Endothelial cell of umbilical vein (primary cell): Measurements from ENCODE around the gene CD19. TPM values are rescaled to one million over a fixed set of nuclear protein-coding genes. Genes with fewer than 3 reads are reported as not detected.
"Not testable (repeated sequence)": the region's sequence is repeated elsewhere in the genome, so short reads cannot be mapped to it uniquely, and the experiment has no call there.

Experiments used
- BruUV-seq: library from RNA; stranded (reverse); fragments of 400-500 nt; replicated peaks from 2 replicates; lab custom pipeline; 2021; lab: Mats Ljungman, UMichigan
- CTCF ChIA-PET: fragments of 300-600, 350-600 bp; sonication (Branson Sonifier 250); formaldehyde crosslinking; loops from one replicate; lab custom pipeline; 2021; ENCODE audit warnings: antibody characterized with exemption, inconsistent platforms; lab: Charles Lee
- POLR2A ChIA-PET: fragments of 300-600, 350-600 bp; sonication (Branson Sonifier 250); formaldehyde crosslinking; loops from one replicate; lab custom pipeline; 2021; ENCODE audit warnings: antibody characterized with exemption, inconsistent platforms; lab: Charles Lee
- DNase-seq: peaks from one replicate; pipeline ENCODE4 v3.0.0-alpha.2; 2011; ENCODE audit warnings: low read depth, low spot score
- FAIRE-seq: peaks from 2 replicates; lab custom pipeline; 2011; peaks lifted over from hg19 to GRCh38; lab: Jason Lieb, UNC
- H2AFZ ChIP-seq: 2 replicates; pipeline ENCODE4 v1.6.0; 2012; ENCODE audit warnings: low read depth, low read length, control low read depth, inconsistent platforms
- H3K27ac ChIP-seq: 2 replicates; pipeline ENCODE4 v1.5.1; 2011; ENCODE audit warnings: low read depth, mild to moderate bottlenecking, control low read depth, low read length, moderate library complexity; ENCODE audit not compliant: insufficient read depth
- H3K27me3 ChIP-seq, 2 experiments: 2 replicates each; pipeline versions ENCODE4 v1.6.0 to v1.6.1; 2011; ENCODE audit warnings: low read length in 2 of 2, mixed read lengths in 1 of 2; ENCODE audit not compliant: control insufficient read depth in 2 of 2, insufficient read depth in 2 of 2
- H3K36me3 ChIP-seq, 2 experiments: 2 replicates in 1 of 2; 3 replicates in 1 of 2; pipeline ENCODE4 v1.5.1; 2011; ENCODE audit warnings: low read length in 2 of 2, mild to moderate bottlenecking in 1 of 2, moderate library complexity in 1 of 2; ENCODE audit not compliant: control insufficient read depth in 2 of 2, insufficient read depth in 2 of 2; ENCODE audit errors: extremely low read depth in 1 of 2
- H3K4me1 ChIP-seq: 3 replicates; pipeline ENCODE4 v1.5.1; 2011; ENCODE audit warnings: mild to moderate bottlenecking, low read length; ENCODE audit not compliant: control insufficient read depth, insufficient read depth; ENCODE audit errors: extremely low read depth
- H3K4me2 ChIP-seq: 2 replicates; pipeline ENCODE4 v1.6.1; 2011; ENCODE audit warnings: low read length, control low read depth, mixed read lengths; ENCODE audit not compliant: insufficient read depth
- H3K4me3 ChIP-seq, 3 experiments: fragments of 200-600 bp in 1 of 3; sonication (generic), shearing (Covaris generic) in 1 of 3; replicated peaks in 1 of 3; 2 replicates each; pipeline ENCODE4 v1.5.1; 2011 to 2016; ENCODE audit warnings: control low read depth in 3 of 3, low read length in 3 of 3, mild to moderate bottlenecking in 2 of 3, inconsistent platforms in 1 of 3, low read depth in 1 of 3, moderate library complexity in 1 of 3; ENCODE audit not compliant: insufficient read depth in 1 of 3
- H3K79me2 ChIP-seq: 2 replicates; pipeline ENCODE4 v1.6.0; 2012; ENCODE audit warnings: low read length, inconsistent platforms; ENCODE audit not compliant: control insufficient read depth, insufficient read depth
- H3K9ac ChIP-seq: replicated peaks from 2 replicates; pipeline ENCODE3; 2011; ENCODE audit warnings: low read length, control low read depth; ENCODE audit not compliant: insufficient read depth; ENCODE audit errors: extremely low read depth
- H3K9me1 ChIP-seq: replicated peaks from 3 replicates; pipeline ENCODE4 v1.6.0; 2011; ENCODE audit warnings: mild to moderate bottlenecking, low read length; ENCODE audit not compliant: control insufficient read depth, insufficient read depth; ENCODE audit errors: extremely low read depth
- H3K9me3 ChIP-seq: replicated peaks from 2 replicates; pipeline ENCODE4 v1.5.1; 2012; ENCODE audit warnings: low read length, inconsistent platforms; ENCODE audit not compliant: control insufficient read depth, insufficient read depth
- H4K20me1 ChIP-seq: replicated peaks from 2 replicates; pipeline ENCODE3; 2011; ENCODE audit warnings: mild to moderate bottlenecking, low read length; ENCODE audit not compliant: control insufficient read depth, insufficient read depth; ENCODE audit errors: extremely low read depth
- FOS ChIP-seq: IDR thresholded peaks from 2 replicates; pipeline ENCODE4 v1.6.1; 2011; ENCODE audit warnings: mild to moderate bottlenecking, low read length, moderate library complexity, borderline replicate concordance; ENCODE audit not compliant: insufficient read depth
- GATA2 ChIP-seq: IDR thresholded peaks from 2 replicates; pipeline ENCODE4 v1.7.0; 2011; ENCODE audit warnings: low read depth, mild to moderate bottlenecking, moderate library complexity, mixed read lengths, low read length; ENCODE audit not compliant: insufficient read length, insufficient read depth
- MYC ChIP-seq: IDR thresholded peaks from one replicate; pipeline ENCODE4 v1.6.1; 2011; ENCODE audit warnings: mild to moderate bottlenecking, low read depth, low read length
- POLR2A ChIP-seq: IDR thresholded peaks from 2 replicates; pipeline ENCODE4 v1.6.1; 2012; ENCODE audit warnings: low read depth, mild to moderate bottlenecking, control low read depth, low read length
- dilution Hi-C: fragments of 300-500 bp; cut with MboI; formaldehyde crosslinking; loops from one replicate; pipeline ENCODE4 v1.15.0; 2019; ENCODE audit warnings: low sequenced_read_pairs; ENCODE audit not compliant: extremely low pct_ligation_motif_present
- intact Hi-C: fragments of 100-400 bp; cut with micrococcal nuclease; formaldehyde crosslinking; loops from one replicate; pipeline ENCODE4 v1.10.0; 2022
- polyA plus RNA-seq, 4 experiments: library from polyadenylated mRNA; depleted of rRNA in 3 of 4; stranded (reverse) in 3 of 4; unstranded in 1 of 4; fragments of >200 nt; gene quantifications; 2 replicates each; pipeline versions ENCODE4 v1.2.1 to v1.2.3, GENCODE V29; 2011 to 2012; ENCODE audit warnings: missing spikeins in 1 of 4
- total RNA-seq: library from RNA; stranded (reverse); gene quantifications from 2 replicates; pipeline ENCODE4 v1.2.3, GENCODE V29; 2021
- TF ChIP-seq, protein P1 (sequence below): IDR thresholded peaks from 2 replicates; pipeline ENCODE4 v1.6.1; 2011; ENCODE audit not compliant: insufficient read depth, insufficient read length
- TF ChIP-seq, protein P2 (sequence below), 2 donors: IDR thresholded peaks; 1 replicate in 1 of 2; 2 replicates in 1 of 2; pipeline ENCODE4 v1.5.1; 2011; ENCODE audit warnings: low read length in 2 of 2, mild to moderate bottlenecking in 2 of 2, moderate library complexity in 2 of 2, control low read depth in 1 of 2, inconsistent platforms in 1 of 2, low read depth in 1 of 2; ENCODE audit not compliant: insufficient read depth in 1 of 2; ENCODE audit errors: extremely low read depth in 1 of 2

Gene CD19
- total and polyA plus RNA-seq, 2 donors (not counting 3 experiments of a cell fraction or from before 2014, with no cell fraction given), result 0.06 TPM; not detected in 1

- Histone ChIP-seq H3K36me3 (no peaks in the 10 kb centered on the region), H3K9ac (no peak overlapping the region), H3K79me2 (no peaks in the 10 kb centered on the region), H3K27ac (no peak overlapping the region), H3K9me3 (no peaks in the 10 kb centered on the region), H2AFZ (no peak overlapping the region), H3K4me3 (no peak overlapping the region), H4K20me1 (no peaks in the 10 kb centered on the region), H3K4me2 (no peak overlapping the region), H3K4me1 (no peaks in the 10 kb centered on the region), H3K27me3 (no peaks in the 10 kb centered on the region), H3K9me1 (no peaks in the 10 kb centered on the region)
- FAIRE-seq (no peak), DNase-seq (no peak)
- ChIA-PET CTCF (interaction anchor here (1.1 kb wide), 1 partner anchor 12 kb away, joined by 3 read pairs; the partner anchor contains the start of gene NFATC2IP), POLR2A (no interaction called here)
- no TSS peak for BruUV-seq
- TF ChIP-seq, protein P1, sequence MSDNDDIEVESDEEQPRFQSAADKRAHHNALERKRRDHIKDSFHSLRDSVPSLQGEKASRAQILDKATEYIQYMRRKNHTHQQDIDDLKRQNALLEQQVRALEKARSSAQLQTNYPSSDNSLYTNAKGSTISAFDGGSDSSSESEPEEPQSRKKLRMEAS, result no peak
- TF ChIP-seq FOS, result no peak
- no peak for TF ChIP-seq POLR2A
- TF ChIP-seq, protein P2, sequence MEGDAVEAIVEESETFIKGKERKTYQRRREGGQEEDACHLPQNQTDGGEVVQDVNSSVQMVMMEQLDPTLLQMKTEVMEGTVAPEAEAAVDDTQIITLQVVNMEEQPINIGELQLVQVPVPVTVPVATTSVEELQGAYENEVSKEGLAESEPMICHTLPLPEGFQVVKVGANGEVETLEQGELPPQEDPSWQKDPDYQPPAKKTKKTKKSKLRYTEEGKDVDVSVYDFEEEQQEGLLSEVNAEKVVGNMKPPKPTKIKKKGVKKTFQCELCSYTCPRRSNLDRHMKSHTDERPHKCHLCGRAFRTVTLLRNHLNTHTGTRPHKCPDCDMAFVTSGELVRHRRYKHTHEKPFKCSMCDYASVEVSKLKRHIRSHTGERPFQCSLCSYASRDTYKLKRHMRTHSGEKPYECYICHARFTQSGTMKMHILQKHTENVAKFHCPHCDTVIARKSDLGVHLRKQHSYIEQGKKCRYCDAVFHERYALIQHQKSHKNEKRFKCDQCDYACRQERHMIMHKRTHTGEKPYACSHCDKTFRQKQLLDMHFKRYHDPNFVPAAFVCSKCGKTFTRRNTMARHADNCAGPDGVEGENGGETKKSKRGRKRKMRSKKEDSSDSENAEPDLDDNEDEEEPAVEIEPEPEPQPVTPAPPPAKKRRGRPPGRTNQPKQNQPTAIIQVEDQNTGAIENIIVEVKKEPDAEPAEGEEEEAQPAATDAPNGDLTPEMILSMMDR (IDR thresholded peaks at IDR 0.05; ENCODE audit: extremely low read depth in 1 of 2, insufficient read depth in 1 of 2, low read depth in 1 of 2, low read length in 2 of 2), result no peak
- no peak for TF ChIP-seq MYC
- TF ChIP-seq GATA2, result no peak
- dilution Hi-C loops, result no loop called here
- intact Hi-C loops, result no loop called here
Measured at GRCh38 chr16:28938721-28939120, 7.0 kb downstream of the CD19 start.

DNA sequence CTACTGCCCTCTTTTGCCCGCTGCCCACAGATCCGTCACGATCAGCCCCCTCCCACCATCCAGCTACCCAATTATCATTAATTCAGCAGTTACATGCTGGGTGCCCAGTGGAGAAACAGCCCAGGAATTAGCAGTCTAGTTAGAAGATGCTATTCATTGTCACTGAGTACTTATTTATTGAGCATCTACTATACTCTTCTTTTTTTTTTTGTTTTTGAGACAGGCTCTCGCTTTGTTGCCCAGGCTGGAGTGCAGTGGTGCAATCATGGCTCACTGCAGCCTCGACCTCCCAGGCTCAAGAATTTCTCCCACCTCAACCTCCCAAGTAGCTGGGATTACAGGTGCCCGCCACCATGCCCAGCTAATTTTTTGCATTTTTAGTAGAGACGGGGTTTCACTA, 8.1 kb downstream of the CD19 start:
- H3K9me1 ChIP-seq, H3K27ac ChIP-seq, FAIRE-seq, H4K20me1 ChIP-seq, H3K9me3 ChIP-seq, H3K4me2 ChIP-seq, H3K79me2 ChIP-seq, DNase-seq, intact Hi-C loops, BruUV-seq, dilution Hi-C loops, H3K27me3 ChIP-seq, H3K9ac ChIP-seq, H3K4me1 ChIP-seq, H3K4me3 ChIP-seq, H3K36me3 ChIP-seq, H2AFZ ChIP-seq, CTCF ChIA-PET: not testable (repeated sequence)
- POLR2A ChIA-PET, result interaction anchor here (0.7 kb wide), 1 partner anchor 29 kb away, joined by 3 read pairs; no protein-coding TSS in a partner anchor
